Nephron progenitor cell (in vitro differentiated cells): Measurements from ENCODE around the gene PCBP3.
"Not testable (repeated sequence)": the region's sequence is repeated elsewhere in the genome, so short reads cannot be mapped to it uniquely, and the experiment has no call there.

ENCODE experiments used
- DNase-seq: peaks from one replicate; pipeline ENCODE4 v3.0.0; 2021
- H3K27ac Mint-ChIP-seq: 2 replicates; pipeline ENCODE4 v1.8.0; 2021; ENCODE audit warnings: mild to moderate bottlenecking, moderate library complexity, mixed read lengths
- H3K27me3 Mint-ChIP-seq: 2 replicates; pipeline ENCODE4 v1.8.0; 2021; ENCODE audit warnings: mild to moderate bottlenecking, low read depth, mixed read lengths; ENCODE audit not compliant: poor library complexity
- H3K36me3 Mint-ChIP-seq: 2 replicates; pipeline ENCODE4 v1.8.0; 2021; ENCODE audit warnings: low read depth, mixed read lengths
- H3K4me1 Mint-ChIP-seq: 2 replicates; pipeline ENCODE4 v1.8.0; 2021; ENCODE audit warnings: mixed read lengths
- H3K4me3 Mint-ChIP-seq: 2 replicates; pipeline ENCODE4 v1.8.0; 2021; ENCODE audit warnings: mild to moderate bottlenecking, moderate library complexity, mixed read lengths
- H3K9me3 Mint-ChIP-seq: 2 replicates; pipeline ENCODE4 v1.8.0; 2021; ENCODE audit warnings: mild to moderate bottlenecking, moderate library complexity, mixed read lengths
- TF ChIP-seq, protein P1 (sequence below): fragments of 200-600 bp; sonication (generic); IDR thresholded peaks from 2 replicates; pipeline ENCODE4 v1.5.0; 2021; ENCODE audit warnings: antibody characterized with exemption

PCBP3 gene

DNA sequence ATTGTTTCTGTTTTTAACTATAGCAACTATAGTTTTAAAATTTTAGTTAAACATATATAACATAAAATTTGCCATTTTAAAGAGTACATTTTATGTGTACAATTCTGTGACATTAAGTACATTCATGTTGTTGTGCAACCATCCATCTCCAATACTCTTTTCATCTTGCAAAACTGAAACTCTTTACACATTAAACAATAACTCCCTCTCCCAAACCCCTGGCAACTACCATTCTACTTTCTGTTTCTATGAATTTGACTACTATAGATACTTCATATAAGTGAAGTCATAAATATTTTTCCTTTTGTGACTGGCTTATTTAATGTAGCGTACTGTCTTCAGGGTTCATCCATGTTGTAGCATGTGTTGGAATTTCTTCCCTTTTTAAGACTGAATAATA is 25.9 kb downstream of the PCBP3 start:
- Mint-ChIP-seq H3K4me3 (no peak overlapping the region), H3K27me3 (peaks cover 3% of the 10 kb centered on the region), H3K36me3 (no peaks in the 10 kb centered on the region), H3K27ac (no peak overlapping the region), H3K4me1 (no peaks in the 10 kb centered on the region), H3K9me3 (peaks cover 25% of the 10 kb centered on the region)
- TF ChIP-seq, protein P1, sequence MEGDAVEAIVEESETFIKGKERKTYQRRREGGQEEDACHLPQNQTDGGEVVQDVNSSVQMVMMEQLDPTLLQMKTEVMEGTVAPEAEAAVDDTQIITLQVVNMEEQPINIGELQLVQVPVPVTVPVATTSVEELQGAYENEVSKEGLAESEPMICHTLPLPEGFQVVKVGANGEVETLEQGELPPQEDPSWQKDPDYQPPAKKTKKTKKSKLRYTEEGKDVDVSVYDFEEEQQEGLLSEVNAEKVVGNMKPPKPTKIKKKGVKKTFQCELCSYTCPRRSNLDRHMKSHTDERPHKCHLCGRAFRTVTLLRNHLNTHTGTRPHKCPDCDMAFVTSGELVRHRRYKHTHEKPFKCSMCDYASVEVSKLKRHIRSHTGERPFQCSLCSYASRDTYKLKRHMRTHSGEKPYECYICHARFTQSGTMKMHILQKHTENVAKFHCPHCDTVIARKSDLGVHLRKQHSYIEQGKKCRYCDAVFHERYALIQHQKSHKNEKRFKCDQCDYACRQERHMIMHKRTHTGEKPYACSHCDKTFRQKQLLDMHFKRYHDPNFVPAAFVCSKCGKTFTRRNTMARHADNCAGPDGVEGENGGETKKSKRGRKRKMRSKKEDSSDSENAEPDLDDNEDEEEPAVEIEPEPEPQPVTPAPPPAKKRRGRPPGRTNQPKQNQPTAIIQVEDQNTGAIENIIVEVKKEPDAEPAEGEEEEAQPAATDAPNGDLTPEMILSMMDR: no peak
- no peak for DNase-seq

DNA sequence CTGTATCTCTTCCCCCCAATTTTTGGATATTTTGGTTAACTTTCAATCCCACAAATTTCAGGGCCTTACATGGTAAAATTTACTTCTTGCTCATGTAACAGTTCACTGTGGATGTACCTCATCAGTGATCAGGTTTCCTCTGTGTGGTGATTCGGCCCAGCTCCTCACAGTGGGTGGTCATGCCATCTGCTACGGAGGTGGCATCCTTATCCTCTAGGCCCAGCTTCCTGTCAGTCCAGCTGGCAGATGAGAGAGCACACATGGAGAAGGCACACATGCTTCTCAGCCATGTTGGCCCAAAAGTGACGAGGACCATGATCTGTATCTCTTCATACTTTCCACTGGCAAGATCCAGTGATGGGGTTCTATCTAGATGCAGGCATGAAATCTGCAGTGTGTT is 27.2 kb downstream of the PCBP3 start:
- H3K27me3 Mint-ChIP-seq: peaks cover 3% of the 10 kb centered on the region
- TF ChIP-seq, protein P1: no peak
- peaks cover 19% of the 10 kb centered on the region for H3K9me3 Mint-ChIP-seq
- H3K4me3 Mint-ChIP-seq: no peak overlapping the region
- H3K36me3 Mint-ChIP-seq: no peaks in the 10 kb centered on the region
- H3K4me1 Mint-ChIP-seq: no peaks in the 10 kb centered on the region
- DNase-seq: no peak
- no peak overlapping the region for H3K27ac Mint-ChIP-seq

DNA sequence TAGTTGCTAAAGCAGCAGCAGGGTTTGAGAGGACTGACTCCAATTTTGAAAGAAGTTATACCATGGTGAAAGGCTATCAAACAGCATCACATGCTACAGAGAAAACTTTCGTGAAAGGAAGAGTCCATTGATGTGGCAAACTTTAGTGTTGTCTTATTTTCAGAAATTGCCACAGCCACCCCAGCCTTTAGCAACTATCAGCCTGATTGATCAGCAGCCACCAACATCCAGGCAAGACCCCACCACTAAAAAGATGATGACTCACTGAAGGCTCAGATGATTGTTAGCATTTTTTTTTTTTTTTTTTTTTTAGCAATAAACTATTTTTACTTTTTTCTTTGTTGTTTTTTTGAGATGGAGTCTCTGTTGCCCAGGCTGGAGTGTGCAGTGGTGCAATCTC is 35.3 kb downstream of the PCBP3 start:
- not testable (repeated sequence) for H3K27ac Mint-ChIP-seq, DNase-seq, H3K9me3 Mint-ChIP-seq, H3K36me3 Mint-ChIP-seq, H3K4me3 Mint-ChIP-seq, H3K27me3 Mint-ChIP-seq, H3K4me1 Mint-ChIP-seq

DNA sequence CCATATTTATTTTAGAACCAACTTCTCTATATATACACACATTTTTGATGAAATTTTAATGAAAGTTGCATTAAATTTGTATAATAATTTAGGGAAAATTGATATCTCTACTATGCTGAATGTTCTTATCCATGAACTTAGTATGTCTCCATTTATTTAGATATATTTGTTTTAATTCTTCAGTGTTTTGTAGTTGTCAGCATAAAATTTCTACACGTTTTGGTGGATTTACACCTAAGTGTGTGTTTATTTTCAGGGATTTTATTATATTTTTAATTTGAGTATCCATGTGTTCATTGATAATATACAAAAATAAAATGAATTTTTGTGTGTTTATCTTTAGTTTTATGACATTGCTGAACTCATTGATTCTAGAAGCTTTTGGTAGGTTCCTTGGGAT is 36.7 kb downstream of the PCBP3 start:
- no peak for DNase-seq
- H3K4me3 Mint-ChIP-seq: no peak overlapping the region
- no peak overlapping the region for H3K27ac Mint-ChIP-seq
- H3K9me3 Mint-ChIP-seq: peaks cover 3% of the 10 kb centered on the region
- H3K36me3 Mint-ChIP-seq: no peaks in the 10 kb centered on the region
- H3K27me3 Mint-ChIP-seq: no peaks in the 10 kb centered on the region
- TF ChIP-seq, protein P1: no peak
- H3K4me1 Mint-ChIP-seq: no peaks in the 10 kb centered on the region

DNA sequence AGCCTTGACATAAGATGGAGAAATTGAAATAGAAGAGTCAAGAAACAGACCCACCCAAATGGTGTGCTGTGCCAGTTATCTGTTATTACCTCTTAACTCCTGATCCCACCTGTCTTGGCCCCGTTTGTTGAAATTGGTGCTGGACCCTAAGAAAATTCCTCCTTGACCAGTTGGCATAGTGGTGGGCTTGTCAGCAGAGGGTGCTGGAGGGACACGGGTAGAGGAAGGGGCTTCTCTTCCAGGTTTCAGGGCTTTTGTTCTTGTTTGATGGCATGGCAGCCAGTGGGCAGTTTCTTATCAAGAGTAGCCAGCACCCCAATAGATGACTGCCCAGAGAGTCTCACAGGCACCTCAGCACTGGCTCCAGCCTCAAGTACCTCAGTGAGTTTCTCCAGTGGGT is 51.6 kb downstream of the PCBP3 start:
- H3K27me3 Mint-ChIP-seq: peaks cover 10% of the 10 kb centered on the region
- H3K9me3 Mint-ChIP-seq: peaks cover 4% of the 10 kb centered on the region
- no peaks in the 10 kb centered on the region for H3K4me1 Mint-ChIP-seq
- no peak overlapping the region for H3K4me3 Mint-ChIP-seq
- DNase-seq: peak; percentile 20
- H3K27ac Mint-ChIP-seq: no peak overlapping the region
- no peaks in the 10 kb centered on the region for H3K36me3 Mint-ChIP-seq
- TF ChIP-seq, protein P1: peak; percentile 42

DNA sequence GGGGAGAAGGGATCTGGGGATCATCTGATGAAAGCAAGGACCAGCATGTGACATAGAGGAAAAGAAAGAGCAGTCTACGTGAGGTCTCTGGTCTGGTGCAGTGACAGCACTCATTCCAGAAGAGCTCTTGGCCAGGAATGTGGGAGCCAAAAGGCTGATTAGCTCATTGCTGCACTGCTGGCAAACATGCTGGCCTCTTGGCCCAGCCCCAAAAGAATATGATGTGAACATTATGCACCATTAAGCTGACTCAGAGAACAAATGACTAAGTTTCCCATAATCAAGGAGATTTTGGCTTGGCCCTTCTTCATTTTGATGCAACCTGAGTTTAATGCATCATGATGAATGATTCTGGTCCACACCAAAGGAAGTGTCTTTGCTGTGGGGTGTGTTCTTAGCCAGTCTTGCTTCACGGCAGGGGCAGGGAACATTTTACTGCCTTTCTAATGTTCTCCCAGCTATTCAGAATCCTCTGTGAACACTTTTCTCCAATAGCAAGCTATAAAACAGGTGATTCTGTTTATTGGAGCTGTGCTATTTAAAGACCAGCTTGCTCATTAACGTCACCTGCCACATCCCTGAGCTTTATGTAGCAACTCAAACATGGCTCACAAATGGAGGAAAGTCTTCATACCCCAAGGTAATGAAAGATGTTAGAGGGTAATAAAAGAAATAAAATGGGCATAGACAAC is 55.1 kb downstream of the PCBP3 start:
- no peak for DNase-seq
- H3K4me3 Mint-ChIP-seq: no peak overlapping the region
- no peaks in the 10 kb centered on the region for H3K4me1 Mint-ChIP-seq
- peaks cover 4% of the 10 kb centered on the region for H3K9me3 Mint-ChIP-seq
- H3K27me3 Mint-ChIP-seq: peaks cover 2% of the 10 kb centered on the region
- no peaks in the 10 kb centered on the region for H3K36me3 Mint-ChIP-seq
- no peak overlapping the region for H3K27ac Mint-ChIP-seq
- TF ChIP-seq, protein P1: no peak
